HTR-8/SVneo (cell line): ENCODE results near the gene NR3C1.

ENCODE experiments used
- DNase-seq: peaks from one replicate; pipeline ENCODE4 v3.0.0; 2011; ENCODE audit warnings: low spot score, mixed read lengths; ENCODE audit not compliant: insufficient read length
- FAIRE-seq: peaks from 2 replicates; lab custom pipeline; 2011; peaks lifted over from hg19 to GRCh38; lab: Jason Lieb, UNC

Gene NR3C1

DNA sequence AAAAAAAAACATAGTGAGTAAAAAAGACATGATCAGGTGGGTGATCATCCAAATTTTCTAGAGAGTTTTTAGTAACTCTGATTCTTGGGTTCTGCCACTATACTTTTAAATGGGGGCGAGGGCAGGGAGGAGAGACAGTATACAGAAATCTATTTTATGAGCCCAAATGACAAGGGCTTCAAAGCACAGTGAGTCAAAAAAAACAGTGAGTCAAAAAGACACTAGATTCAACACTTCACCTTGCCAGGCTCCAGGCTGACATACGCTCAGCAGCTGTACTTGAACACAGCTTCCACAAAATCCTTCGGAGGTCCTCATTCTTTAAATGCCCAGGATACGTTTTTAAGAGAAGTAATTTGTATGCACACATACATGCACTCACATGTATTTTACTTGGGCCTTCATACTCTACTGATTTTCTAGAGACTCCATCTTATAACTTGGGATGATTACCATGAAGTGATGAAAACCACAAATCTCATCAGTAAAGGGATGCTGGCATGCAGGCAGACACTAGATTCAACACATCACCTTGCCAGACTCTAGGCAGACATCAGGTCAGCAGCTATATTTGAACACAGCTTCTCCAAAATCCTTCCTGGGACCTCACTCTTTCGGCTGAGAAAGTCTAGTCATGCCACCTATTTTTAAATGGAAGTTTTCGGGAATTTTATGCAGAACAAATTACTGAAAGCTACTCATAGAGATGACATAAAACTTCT lies 28.8 kb downstream of the NR3C1 start:
- FAIRE-seq (peak; percentile 4), DNase-seq (no peak)

DNA sequence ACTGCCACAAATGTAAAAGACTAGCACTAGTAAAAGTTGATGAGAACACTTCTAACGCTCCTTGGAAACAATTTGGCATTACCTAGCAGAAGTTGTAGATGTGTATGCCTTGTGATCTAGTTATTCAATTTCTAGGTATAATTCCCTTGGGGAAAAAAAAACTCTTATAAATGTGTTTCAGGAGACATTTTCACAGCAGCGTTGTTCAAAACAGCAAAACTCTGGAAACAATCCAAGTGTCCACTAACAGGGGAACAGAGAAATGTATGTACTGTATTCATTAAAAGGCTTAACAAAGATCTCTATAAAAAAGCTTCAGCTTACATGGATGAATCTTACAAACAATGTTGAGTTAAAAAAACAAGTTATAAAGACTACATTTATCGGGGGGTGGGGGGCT lies 30.4 kb downstream of the NR3C1 start:
- DNase-seq (no peak), FAIRE-seq (no peak)

GRCh38 chr5:143372187-143372829 lies 31.2 kb downstream of the NR3C1 start:
- no peak for DNase-seq
- no peak for FAIRE-seq

DNA sequence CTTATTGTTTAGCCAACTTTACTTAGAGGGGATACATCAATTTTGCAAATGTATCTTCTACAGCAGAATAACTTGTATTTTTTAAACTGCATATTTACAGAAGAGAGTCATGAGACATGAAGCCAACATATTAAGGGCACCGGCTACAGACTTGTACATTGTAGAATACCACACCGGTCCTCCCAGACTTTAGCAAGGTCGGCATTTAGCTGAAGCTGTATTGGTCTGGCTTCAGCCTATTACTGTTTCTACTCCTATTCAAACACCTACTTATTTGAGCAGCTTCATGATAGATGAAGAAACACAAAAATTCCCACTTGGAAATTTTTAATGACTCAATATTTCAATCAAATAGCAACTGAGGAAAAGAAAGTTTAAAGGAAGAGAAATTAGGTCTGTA lies 33.0 kb downstream of the NR3C1 start:
- no peak for DNase-seq
- no peak for FAIRE-seq

GRCh38 chr5:143364061-143364460 lies 39.4 kb downstream of the NR3C1 start:
- FAIRE-seq (no peak), DNase-seq (no peak)

DNA sequence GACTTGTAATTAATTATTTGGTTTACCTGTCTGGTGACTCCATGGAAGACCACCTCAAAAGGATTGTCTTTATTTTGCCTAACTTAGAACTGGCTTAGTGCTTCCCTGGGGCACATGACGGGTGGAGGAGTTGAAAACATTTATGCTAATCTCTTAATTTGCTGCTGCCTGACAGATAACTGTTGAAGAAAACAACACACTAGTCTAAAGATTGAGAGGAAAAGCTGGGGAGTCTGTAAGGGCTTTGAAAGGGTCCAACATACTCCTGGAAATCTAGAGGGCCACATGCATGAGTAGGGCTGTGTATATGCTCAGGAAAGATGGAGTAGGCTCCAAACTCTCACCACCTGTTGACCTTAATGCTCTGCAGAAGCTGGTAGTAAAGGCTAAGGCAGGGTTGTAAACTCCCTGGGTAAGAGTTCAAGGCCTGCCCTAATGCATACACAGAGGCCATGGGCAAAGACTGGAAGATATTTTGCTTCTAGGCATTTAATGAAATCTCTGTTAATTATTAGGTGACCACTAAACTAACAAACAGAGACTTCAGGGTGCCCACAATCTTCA lies 40.7 kb downstream of the NR3C1 start:
- no peak for FAIRE-seq
- no peak for DNase-seq

DNA sequence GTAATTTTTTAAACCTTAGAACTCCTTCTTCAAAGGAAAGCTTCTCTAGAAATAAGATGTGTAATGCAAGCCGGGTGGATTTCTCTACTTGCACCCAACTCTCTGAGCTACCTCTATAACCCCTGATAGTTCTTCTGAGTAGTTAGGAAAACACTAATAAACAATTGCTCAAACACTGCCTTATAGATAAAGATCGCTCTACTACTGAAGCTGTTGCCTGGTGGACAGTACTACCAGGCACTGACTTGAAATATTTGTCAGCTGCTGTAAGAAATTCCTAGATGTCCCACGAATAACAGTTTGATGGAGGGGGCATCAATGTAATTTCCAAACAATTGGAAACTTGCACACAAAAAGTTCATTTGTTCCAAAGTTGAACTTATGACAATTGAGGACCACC lies 42.0 kb downstream of the NR3C1 start:
- DNase-seq (no peak), FAIRE-seq (no peak)

GRCh38 chr5:143360755-143361154 lies 42.7 kb downstream of the NR3C1 start:
- FAIRE-seq: no peak

DNA sequence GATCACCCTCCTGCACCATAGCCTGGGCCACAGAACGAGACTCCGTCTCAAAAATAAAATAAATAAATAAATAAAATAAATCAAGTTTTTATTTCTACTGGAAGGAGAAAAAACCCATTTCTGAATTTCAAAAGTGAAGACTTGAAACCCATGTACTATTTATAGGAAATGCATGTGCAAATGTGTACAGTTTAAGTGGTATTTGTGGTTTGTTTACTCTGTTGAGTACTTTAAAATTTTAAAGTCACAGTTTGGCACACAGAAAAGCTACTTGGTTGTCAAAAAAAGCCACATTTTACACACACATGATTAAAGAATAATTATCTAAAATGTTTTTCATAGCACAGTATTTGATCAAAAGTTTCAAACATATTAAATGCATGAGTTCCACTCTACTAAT lies 43.6 kb downstream of the NR3C1 start:
- no peak for DNase-seq
- no peak for FAIRE-seq

More at GRCh38 chr5:143360755-143361154, 42.7 kb downstream of the NR3C1 start:
- no peak for DNase-seq

DNA sequence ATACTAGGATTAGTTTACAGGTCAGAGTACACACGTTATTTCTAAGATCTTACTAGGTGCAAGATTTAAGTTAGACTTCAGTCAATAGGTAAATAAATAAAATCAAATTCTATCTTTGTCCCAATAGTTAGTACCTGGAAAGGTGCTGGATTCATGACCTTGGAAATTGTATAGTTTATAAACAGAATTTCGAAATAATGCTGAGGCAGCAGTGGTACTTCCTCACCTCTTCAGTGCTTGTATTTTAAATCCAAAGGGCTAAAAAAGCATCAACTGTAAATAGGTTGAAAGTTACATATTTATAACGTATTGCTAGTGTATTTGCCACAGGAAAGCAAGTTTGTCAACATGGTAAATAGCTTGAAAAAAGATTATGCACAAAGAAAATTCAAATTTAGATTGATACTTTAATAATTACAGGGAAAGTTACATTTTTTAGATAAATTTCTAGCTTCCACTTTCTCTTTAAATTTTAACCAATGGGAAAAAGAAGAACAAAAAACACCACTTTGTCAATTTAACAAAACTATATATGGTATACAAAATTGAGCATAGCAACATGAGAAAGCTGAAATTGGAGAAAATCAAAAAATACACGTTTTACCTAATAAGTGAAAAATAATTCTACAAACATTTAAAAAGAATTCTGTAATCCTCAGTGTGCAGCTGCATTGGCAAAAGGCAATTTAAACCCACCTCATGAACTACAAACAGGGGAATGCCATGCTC lies 46.5 kb downstream of the NR3C1 start:
- FAIRE-seq (no peak), DNase-seq (no peak)

GRCh38 chr5:143355710-143356109 lies 47.8 kb downstream of the NR3C1 start:
- FAIRE-seq (peak; percentile 78), DNase-seq (peak; percentile 87)

DNA sequence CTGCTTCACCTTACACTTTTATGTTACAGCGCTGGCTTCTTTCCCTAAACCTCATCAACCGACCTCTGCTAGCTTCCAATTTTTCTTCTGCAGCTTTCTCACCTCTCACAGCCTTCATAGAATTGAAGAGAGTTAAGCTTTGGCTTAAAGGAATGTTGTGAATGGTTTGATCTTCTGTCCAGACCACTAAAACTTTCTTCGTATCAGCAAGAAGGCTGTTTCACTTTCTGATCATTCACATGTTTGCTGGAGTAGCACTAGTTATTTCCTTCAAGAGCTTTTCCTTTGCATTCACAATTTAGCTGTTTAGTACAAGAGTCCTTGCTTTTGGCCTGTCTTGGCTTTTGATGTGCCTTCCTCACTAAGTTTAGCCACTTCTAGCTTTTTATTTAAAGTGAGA lies 49.5 kb downstream of the NR3C1 start:
- FAIRE-seq (no peak), DNase-seq (no peak)

- no peak for FAIRE-seq
These were observed 50.8 kb downstream of the NR3C1 start for GRCh38 chr5:143352691-143353090.

GRCh38 chr5:143350751-143351602 lies 52.5 kb downstream of the NR3C1 start:
- DNase-seq (peak; percentile 47), FAIRE-seq (peak; percentile 40)

More at GRCh38 chr5:143352691-143353090, 50.8 kb downstream of the NR3C1 start:
- DNase-seq: no peak

DNA sequence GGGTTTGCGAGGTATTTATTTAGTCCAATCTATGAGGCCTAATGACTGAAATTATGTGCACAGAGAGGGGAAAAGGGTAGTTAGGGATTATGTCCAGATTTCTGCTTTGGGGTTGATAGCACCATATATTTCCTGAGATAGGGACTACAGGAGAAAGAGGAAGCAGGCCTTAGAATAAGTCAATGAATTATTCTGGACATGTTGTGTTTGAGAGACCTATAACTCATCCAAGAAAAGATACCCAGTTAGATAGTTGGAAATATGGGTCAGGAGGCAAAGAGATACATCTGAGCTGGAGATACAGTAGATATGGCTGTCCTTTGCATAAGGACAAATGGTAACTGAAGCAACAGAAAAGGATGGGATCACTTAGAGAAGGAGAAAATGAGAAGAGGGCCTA lies 53.1 kb downstream of the NR3C1 start:
- FAIRE-seq (no peak), DNase-seq (no peak)

DNA sequence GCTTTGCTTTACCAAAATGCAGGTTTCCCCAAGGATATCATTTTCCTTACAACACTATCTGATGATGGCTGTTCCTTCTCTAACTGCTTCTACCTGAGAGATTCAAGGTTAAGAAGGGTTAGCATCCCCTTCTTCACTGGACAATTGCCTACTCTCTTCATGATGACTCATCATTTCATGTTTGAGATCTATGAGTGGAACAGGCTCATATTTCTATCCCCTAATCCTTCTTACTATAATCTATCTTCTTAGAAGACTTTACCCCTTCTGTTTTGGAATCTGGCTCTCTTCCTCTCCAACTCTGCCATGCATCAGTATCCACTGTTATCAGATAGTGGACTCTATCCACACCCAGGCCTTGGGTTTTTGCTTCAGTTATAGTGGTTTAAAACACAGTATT lies 54.3 kb downstream of the NR3C1 start:
- FAIRE-seq (peak; percentile 4), DNase-seq (peak; percentile 3)

GRCh38 chr5:143347698-143348344 lies 55.7 kb downstream of the NR3C1 start:
- no peak for FAIRE-seq
- no peak for DNase-seq

DNA sequence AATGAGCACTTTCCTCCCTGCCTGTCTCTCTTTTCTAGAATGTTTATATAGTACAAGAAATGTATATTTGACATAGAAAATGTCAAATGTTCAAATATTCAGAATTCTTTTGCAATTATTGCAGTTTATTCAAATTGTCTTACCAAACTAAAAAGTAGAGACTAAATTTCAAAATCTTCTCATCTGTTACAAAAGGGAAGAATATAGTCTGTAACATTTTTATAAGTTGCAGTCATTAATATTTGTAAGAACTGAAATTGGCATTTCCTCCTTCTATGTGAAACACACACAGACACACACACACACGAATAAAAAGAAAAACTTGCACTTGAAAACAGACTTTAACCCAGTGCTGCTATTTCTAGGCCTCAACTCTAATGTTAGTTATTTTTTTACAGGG lies 56.4 kb downstream of the NR3C1 start:
- FAIRE-seq (no peak), DNase-seq (no peak)

DNA sequence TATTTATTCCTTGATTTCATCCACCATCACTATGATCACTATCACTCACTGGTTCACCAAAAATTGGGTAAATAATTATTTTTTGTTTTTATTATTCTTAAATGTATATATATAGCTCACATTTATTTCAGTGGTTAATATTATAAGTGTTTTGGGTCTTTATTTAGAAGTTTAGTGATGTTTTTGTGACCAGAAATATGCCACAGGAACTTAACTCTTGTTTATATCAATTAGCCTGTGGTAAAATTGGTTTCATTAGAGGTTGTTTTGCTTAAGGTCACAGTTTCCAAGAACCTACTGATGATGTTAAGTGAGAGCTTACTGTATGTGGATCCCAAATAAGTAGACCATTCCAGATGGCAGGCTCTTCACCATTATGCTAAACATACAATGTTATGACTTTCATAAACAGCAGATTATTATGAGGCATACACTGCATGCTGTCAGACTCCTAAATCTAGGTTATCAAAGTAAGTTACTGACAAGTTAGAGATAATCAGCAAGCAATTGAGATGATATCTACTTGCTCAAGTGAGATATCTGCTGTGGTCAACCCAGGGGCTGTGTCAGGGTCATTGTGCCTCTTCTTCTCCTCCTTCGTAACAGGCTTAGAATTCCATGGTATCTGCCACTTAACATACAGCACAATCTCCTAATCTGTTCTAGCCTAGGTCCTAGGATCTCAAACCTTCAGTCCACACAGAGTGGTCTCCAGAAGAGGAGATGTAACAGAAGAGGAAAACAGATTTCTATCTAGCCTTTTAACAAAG lies 57.6 kb downstream of the NR3C1 start:
- no peak for DNase-seq
- FAIRE-seq: no peak
